ENCODE data around the gene TRIM24. TPM values are rescaled to one million over a fixed set of nuclear protein-coding genes. Genes with fewer than 3 reads are reported as not detected.

The TRIM24 gene
- polyA plus RNA-seq, 1 of the 3 experiments (the other 2 are of a cell fraction): 5.3 TPM

DNA sequence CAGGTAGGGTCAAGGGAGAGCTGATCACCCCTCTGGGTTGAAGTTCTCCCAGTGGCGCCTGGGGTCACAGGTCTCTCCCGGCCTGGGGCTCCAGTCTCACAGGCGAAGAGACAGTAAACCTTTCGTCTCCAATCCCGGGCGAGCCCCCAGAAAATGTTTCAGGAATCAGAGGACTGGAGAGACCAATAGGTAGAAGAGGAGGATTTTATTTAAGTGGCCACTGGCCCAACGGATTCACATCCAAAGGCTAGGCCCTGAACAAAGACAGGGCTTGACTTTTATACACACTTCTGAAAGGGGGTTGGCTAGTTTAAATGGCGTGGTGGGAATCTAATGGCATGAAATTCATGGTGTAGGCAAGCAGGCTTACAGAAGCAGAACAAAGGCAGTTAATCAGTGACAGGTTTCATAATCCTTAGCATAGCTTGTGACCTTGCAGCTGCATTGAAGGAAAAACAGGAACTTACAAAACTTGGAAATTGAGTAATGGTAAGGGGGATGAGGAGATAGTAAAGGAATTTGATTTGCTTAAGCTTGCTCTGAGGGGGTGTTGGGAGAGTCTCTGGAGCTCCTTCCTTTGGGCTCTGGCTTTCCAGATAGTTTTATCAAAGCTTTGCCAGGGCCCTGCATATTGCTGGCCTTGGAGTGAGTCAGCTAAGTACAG, 105.5 kb downstream of the TRIM24 start:
- no peak overlapping the region for H3K27ac ChIP-seq (ENCODE audit: low read depth in 2 of 2, low read length in 1 of 2)
- ChIA-PET POLR2A (no interaction called here), CTCF (interaction anchor here (0.8 kb wide), 1 partner anchor 80 kb away, joined by 3 read pairs; no protein-coding TSS in a partner anchor)
- 94% methylated on average over 8 of the region's 8 CpGs for WGBS (ENCODE audit: low lambda C conversion rate)
- no peaks in the 10 kb centered on the region for H3K4me1 ChIP-seq (ENCODE audit: control insufficient read depth in 1 of 2, insufficient read depth in 2 of 2, low read depth in 1 of 2, low read length in 1 of 2)
- no peak overlapping the region for H3K9ac ChIP-seq
- no peak overlapping the region for H3K4me2 ChIP-seq
- H3K79me2 ChIP-seq (ENCODE audit: insufficient read depth): no peaks in the 10 kb centered on the region
- no peaks in the 10 kb centered on the region for H3K9me2 ChIP-seq
- 0 out of 2 replicates have a peak, but pooled peaks cover 7% of the 10 kb centered on the region for H3K9me3 ChIP-seq
- DNase-seq: no peak
- H4K20me1 ChIP-seq (ENCODE audit: insufficient read depth): no peaks in the 10 kb centered on the region
- TF ChIP-seq, protein P1, sequence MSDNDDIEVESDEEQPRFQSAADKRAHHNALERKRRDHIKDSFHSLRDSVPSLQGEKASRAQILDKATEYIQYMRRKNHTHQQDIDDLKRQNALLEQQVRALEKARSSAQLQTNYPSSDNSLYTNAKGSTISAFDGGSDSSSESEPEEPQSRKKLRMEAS (IDR thresholded peaks at IDR 0.05; ENCODE audit: low read depth): no peak
- TF ChIP-seq USF1 (IDR thresholded peaks at IDR 0.05; ENCODE audit: borderline replicate concordance, low read depth) (no peak), ELF1 (IDR thresholded peaks at IDR 0.05) (no peak), MEF2A (IDR thresholded peaks at IDR 0.05; ENCODE audit: borderline replicate concordance, low read depth) (no peak), POLR2AphosphoS5 (IDR thresholded peaks at IDR 0.05; ENCODE audit: low read depth, low read length) (no peak), REST (IDR thresholded peaks at IDR 0.05; ENCODE audit: low read depth, low read length) (no peak), GABPA (IDR thresholded peaks at IDR 0.05; ENCODE audit: low read depth) (no peak), TCF12 (IDR thresholded peaks at IDR 0.05) (no peak), RXRA (IDR thresholded peaks at IDR 0.05; ENCODE audit: borderline replicate concordance, low read depth) (no peak), TAF1 (IDR thresholded peaks at IDR 0.05; ENCODE audit: borderline replicate concordance, low read depth, low read length) (no peak), RAD21 (IDR thresholded peaks at IDR 0.05; ENCODE audit: low read length) (no peak), EP300 (IDR thresholded peaks at IDR 0.05; ENCODE audit: borderline replicate concordance in 1 of 2, low read depth in 1 of 2, low read length in 1 of 2) (no peak), FOSL2 (IDR thresholded peaks at IDR 0.05; ENCODE audit: borderline replicate concordance, low read depth) (no peak), YY1 (IDR thresholded peaks at IDR 0.05; ENCODE audit: low read depth) (no peak), SMC3 (IDR thresholded peaks at IDR 0.05; ENCODE audit: low read depth, low read length) (no peak), NFIC (IDR thresholded peaks at IDR 0.05; ENCODE audit: borderline replicate concordance) (no peak), GATA2 (CRISPR knock-in tag; IDR thresholded peaks at IDR 0.05) (no peak), FOXJ3 (CRISPR knock-in tag; IDR thresholded peaks at IDR 0.05) (no peak), FOXM1 (IDR thresholded peaks at IDR 0.05; ENCODE audit: low read depth) (no peak)
- H3K36me3 ChIP-seq (replicated peaks in 1 of 2; ENCODE audit: control insufficient read depth in 1 of 2, insufficient read depth in 2 of 2, low read length in 1 of 2): peaks cover 61 to 77% of the 10 kb centered on the region in 2 experiments
- H3F3A ChIP-seq (replicated peaks; ENCODE audit: insufficient read depth): no peaks in the 10 kb centered on the region
- peak overlapping the region in 1 of 2 experiments; percentile 6; a peak in 1 of 4 replicates for H3K4me3 ChIP-seq (ENCODE audit: low read depth in 2 of 2, low read length in 1 of 2)
- no peak overlapping the region for H2AFZ ChIP-seq (ENCODE audit: low read depth)
- no peaks in the 10 kb centered on the region for H3K27me3 ChIP-seq (ENCODE audit: insufficient read depth)

Measured in SK-N-SH (cell line).